Measurements from ENCODE around the gene SMPX.
"Not testable (repeated sequence)": the region's sequence is repeated elsewhere in the genome, so short reads cannot be mapped to it uniquely, and the experiment has no call there.

Gene SMPX

DNA sequence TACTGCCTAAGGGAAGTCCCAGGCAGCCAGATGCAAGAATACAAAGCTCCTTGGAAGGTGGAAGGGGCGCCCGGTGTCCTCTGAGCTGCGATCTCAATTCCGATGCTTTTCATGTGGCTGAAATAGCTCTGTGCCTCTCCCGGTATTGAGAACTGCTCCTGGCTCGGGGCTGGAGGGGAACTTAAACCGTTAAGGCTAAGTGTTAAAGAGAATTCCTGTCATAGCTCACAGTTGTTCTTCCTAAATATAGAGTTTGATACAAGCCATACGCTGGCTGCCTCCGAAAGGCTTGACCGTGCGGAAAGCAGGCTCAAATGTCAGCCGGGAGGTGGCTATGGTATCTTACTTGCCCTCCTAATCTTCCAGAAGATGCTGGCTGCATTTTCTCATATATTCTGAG lies at the start of gene SMPX:
TSS of gene SMPX (minus strand) at position 157 of the 400 bp plus-strand sequence. CDS start 3,826 bp downstream, outside the sequence.
- no peak for DNase-seq

DNA sequence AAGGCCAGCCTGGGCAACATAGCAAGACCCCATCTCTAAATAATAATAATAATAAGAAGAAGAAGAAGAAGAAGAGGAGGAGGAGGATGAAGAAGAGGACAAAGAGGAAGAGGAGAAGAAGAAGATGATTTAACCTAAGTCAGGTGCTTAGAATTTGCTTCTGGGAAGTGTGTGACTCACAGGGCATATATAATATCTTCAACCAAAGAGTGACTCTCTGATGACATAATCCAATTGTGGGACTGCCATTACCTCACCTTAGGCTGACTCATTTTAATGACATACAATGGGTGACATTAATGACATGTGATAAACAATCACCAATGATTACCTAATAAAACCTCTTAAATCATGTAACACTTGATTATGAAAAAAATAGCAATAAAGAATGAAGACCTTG lies 48.8 kb upstream of the SMPX start:
- no peak for DNase-seq

- no peak for DNase-seq
Observed at GRCh38 chrX:21802839-21803238, 44.9 kb upstream of the SMPX start.

DNA sequence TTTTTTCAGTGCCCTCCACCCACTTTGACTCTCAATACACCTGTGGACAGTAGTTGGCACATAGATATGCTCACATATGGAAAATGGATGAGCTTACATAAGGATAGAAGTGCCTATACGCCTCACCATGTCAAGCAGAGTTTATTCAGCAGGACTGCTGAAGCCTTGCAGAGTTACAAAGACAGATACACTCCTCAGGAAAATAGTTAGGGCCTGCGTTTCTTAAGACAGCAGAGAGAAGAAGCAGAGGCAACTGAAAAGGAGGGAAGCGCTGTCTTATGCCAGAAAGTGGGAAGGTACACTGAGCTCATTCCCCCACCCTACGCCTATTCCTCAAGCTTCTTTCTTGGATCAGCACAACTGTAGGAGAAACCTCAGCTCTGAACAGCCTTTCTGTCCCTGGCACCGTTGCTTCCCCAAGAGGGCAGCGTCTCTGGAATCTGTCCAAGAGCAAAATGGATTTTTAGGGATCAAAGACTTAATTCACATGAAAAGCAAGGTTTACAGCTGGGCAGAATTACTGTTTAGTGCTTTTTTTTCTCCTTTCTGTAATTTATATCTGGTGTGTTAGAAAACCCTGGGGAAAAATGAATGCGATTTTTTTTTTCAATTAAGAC lies 44.2 kb upstream of the SMPX start:
- DNase-seq = no peak

DNA sequence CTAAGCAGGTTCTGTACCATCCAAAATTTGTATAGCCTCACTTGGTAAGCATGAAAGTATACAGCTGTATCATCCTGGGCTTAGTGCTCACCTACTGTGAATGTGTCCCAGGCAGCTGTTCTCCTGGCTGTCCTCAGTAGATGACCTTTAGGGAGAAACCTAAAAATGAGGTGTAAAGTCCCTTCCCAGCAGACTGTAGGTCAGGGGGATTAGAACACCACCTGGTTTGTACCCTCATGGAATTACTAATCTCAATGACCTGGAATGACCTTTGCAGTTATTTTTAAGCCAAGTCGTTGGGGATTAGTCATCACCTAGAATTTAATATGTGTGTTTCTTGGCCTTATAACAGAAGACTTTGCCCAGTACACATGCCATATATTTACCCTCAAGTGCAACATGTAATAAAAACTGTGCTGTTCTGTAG lies 42.4 kb upstream of the SMPX start:
- DNase-seq = no peak

- DNase-seq = no peak
Observed at GRCh38 chrX:21799767-21800166, 41.9 kb upstream of the SMPX start.

DNA sequence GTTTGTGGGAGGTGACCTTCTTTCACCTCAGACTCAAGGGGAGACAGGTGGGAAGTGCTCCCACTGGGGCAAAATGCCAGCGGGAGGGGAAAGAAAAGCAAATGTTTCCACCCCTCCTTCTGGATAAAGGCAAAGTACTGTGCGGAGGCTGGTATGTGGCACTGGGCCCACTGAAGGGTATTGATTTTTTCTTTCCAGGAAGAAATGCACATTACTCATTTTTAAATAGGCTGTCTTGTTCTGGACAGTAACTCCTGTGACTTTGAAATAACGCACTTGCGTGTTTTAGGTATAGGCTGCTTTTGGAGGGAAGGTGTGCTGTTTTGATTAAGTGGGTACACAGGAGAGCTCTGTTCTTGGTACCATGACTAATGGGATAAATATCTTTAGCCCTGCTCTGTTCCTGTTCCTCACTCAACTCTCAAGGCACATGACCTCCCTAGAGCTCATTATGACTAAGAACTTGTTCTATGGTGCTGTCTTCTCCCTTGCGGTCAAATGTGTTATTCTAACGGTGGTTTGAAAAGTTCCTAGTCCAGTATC lies 40.8 kb upstream of the SMPX start:
- no peak for DNase-seq

GRCh38 chrX:21781976-21782375 lies 24.1 kb upstream of the SMPX start:
- no peak for DNase-seq

GRCh38 chrX:21781525-21781924 lies 23.6 kb upstream of the SMPX start:
- DNase-seq = no peak

DNA sequence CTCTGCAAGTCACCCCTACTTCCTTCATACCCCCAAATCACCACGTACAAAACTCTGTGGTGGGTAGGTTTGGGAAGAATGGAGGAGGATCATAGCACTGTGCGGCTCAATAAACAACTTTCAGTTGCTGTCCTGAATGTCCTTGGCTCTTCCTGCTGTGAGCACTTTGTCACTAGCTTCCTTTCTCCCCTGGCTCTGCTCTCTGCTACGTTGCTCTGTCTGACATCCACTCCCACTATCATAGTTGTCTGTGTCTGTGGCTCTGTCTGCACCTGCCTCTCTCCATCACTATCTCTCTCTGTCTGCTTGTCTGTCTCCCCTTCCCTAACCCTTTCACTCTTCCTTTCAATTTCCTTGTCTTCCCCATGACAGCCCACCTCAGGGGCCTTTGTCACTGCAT lies 21.2 kb upstream of the SMPX start:
- no peak for DNase-seq

DNA sequence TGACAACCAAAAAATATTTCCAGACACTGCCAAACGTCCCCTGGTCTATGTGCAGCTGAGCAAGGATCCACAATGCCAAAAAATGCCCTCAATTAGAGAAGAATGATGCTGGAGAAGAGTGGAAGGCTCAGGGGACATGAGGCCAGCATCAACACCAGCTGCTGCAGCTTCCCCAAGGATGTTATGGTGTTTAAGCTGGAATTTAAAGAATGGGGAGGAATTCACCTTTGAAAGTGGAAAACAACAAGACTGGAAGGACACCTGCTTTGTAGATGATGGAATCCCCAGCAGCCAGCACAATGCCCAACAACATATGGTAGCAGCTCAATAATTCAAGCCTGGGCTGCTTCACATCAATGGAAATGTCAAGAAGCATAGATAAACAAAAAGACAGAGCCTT lies 20.3 kb upstream of the SMPX start:
- no peak for DNase-seq

DNA sequence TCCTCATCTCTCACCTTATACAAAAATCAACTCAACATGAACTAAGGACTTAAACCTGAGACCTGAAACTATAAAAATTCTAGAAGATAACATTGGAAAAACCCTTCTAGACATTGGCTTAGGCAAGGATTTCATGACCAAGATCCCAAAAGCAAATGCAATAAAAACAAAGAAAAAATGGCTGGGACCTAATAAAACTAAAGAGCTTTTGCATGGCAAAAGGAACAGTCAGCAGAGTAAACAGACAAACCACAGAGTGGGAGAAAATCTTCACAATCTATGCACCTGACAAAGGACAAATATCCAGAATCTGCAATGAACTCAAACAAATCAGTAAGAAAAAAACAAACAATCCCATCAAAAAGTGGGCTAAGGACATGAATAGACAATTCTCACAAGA lies 17.2 kb upstream of the SMPX start:
- DNase-seq = not testable (repeated sequence)

GRCh38 chrX:21773036-21773435 lies 15.1 kb upstream of the SMPX start:
- DNase-seq = not testable (repeated sequence)

- DNase-seq = no peak
Observed at GRCh38 chrX:21770631-21771321, 12.9 kb upstream of the SMPX start.

DNA sequence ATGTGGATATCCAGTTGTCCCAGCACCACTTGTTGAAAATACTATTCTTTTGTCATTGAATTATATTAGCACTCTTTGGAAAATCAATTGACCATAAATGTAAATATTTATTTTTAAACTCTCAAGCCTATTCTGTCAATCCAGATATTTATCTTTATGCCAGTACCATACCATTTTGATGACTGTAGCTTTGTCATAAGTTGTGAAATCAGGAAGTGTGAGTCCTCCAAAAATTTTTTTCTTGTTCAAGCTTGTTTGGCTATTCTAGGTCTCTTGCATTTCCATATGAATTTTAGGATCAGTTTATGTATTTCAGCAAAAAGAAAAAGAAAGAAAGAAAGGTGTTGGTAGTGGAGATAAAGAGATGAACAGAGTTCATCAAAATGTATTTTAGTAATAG lies 8.2 kb upstream of the SMPX start:
- no peak for DNase-seq

- no peak for DNase-seq
Observed at GRCh38 chrX:21764008-21764407, 6.1 kb upstream of the SMPX start.

DNA sequence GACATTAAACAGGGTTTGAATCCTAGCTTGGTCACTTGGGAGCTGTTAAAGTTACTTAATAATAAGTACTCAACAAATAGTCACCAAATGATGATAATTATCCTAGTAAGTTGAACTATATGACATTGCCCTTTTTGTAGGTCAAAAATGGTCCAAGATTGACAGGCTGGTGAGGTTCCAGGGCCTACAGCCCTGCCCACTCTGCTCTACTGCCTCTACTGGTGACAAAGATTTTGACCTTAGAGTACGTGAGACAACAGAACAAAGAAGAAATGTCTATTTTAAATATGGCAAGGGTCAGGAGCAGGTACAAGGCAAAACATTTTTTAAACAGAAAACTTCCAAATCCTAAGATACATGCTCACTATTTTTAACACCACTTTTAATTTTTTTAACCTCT lies 572 bp upstream of the SMPX start:
- no peak for DNase-seq

GRCh38 chrX:21756785-21757529 lies 959 bp downstream of the SMPX start:
- DNase-seq = no peak

GRCh38 chrX:21749924-21750323 lies 8.0 kb downstream of the SMPX start:
- DNase-seq = no peak

DNA sequence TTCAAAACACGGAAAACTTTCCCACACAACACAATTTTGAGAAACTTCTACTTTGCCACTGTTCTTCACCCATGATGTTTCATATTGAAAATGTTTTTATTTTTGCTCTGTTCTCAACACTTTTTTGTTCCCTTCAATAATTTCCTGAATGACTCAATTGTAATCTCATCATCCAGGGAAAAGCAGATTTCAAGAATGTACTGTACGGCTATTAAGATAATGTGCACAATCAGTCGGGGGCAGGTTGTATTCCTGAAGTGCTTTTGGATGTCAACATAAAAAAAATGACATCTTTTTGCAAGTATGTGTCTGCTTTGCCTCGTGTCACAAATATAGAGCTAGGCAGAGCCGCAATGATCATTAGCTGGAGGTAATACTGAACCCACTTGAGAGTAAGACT lies 9.7 kb downstream of the SMPX start:
- DNase-seq = no peak

DNA sequence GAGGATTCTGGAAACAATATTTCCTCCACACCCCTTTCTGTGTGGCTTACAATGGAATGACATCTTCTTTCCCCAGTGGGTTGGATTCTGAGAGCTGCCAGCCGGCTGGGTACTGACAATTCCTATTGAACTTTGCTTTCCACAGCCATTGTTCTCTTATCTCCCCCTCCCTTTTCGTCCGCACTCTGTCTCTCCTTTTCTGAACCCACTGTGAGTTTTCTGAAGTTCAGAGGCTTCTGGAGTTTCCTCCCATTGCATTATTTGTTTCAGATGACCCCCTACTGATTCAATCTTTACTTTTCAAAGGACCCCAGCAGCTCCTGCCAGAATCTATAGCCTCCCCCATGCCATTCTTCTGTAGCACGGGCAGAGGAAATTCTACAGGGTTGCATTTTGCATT lies 10.4 kb downstream of the SMPX start:
- no peak for DNase-seq

DNA sequence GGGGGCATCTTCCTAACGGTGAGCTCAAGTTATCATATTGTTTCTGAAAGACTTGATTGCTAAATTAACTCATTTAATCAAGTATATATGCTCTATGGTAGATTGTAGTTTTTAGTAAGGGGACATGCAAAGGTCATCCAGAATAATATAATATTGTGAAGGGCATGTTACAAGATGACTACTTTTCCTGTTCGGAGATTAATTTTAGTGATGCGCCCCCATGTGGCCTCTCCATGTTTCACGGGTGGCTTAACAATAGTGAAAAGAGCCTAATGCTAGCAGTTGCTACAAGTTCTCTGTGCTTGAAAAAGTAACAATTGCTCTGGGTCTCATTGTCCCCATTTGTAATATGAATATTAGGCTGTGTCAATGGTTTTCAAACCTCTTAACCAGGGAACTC lies 12.2 kb downstream of the SMPX start:
- peak; percentile 2 for DNase-seq

DNA sequence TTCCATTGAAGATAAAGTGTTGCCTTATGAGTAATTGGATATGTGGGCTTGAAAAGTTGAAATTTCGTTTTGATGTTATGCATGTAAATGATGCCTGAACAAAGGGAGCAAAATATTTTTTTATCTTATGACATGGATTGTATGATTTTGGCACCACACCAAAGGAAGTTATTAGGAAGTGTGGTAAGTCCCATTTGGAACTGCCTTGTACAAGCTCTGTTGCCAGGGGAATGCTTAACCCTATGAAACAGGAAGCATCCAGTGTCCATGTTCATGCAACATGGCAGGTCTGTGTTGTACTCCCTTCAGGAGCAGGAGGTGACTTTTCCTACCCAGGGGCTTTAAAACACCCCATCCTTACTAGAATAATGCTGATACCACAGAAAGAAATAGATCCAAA lies 13.2 kb downstream of the SMPX start:
- DNase-seq = no peak

- DNase-seq = no peak
Observed at GRCh38 chrX:21744060-21744459, 13.9 kb downstream of the SMPX start.

Measured in NCI-H510A treated with DMSO at 0.1 percent for 48 hours (cell line).